ENCODE data around the gene GALNT10.

GRCh38 chr5:154278186-154278585 lies 87.7 kb downstream of the GALNT10 start:
- TF ChIP-seq ZNF780A (CRISPR knock-in tag; IDR thresholded peaks at IDR 0.05) (no peak), SREBF1 (IDR thresholded peaks at IDR 0.05; ENCODE audit: borderline replicate concordance, low read depth, low read length) (no peak), ZNF561 (CRISPR knock-in tag; conservative IDR thresholded peaks at IDR 0.05) (no peak), NFYB (IDR thresholded peaks at IDR 0.05; ENCODE audit: extremely low read depth, insufficient read length) (no peak)
- TF ChIP-seq, protein P1, sequence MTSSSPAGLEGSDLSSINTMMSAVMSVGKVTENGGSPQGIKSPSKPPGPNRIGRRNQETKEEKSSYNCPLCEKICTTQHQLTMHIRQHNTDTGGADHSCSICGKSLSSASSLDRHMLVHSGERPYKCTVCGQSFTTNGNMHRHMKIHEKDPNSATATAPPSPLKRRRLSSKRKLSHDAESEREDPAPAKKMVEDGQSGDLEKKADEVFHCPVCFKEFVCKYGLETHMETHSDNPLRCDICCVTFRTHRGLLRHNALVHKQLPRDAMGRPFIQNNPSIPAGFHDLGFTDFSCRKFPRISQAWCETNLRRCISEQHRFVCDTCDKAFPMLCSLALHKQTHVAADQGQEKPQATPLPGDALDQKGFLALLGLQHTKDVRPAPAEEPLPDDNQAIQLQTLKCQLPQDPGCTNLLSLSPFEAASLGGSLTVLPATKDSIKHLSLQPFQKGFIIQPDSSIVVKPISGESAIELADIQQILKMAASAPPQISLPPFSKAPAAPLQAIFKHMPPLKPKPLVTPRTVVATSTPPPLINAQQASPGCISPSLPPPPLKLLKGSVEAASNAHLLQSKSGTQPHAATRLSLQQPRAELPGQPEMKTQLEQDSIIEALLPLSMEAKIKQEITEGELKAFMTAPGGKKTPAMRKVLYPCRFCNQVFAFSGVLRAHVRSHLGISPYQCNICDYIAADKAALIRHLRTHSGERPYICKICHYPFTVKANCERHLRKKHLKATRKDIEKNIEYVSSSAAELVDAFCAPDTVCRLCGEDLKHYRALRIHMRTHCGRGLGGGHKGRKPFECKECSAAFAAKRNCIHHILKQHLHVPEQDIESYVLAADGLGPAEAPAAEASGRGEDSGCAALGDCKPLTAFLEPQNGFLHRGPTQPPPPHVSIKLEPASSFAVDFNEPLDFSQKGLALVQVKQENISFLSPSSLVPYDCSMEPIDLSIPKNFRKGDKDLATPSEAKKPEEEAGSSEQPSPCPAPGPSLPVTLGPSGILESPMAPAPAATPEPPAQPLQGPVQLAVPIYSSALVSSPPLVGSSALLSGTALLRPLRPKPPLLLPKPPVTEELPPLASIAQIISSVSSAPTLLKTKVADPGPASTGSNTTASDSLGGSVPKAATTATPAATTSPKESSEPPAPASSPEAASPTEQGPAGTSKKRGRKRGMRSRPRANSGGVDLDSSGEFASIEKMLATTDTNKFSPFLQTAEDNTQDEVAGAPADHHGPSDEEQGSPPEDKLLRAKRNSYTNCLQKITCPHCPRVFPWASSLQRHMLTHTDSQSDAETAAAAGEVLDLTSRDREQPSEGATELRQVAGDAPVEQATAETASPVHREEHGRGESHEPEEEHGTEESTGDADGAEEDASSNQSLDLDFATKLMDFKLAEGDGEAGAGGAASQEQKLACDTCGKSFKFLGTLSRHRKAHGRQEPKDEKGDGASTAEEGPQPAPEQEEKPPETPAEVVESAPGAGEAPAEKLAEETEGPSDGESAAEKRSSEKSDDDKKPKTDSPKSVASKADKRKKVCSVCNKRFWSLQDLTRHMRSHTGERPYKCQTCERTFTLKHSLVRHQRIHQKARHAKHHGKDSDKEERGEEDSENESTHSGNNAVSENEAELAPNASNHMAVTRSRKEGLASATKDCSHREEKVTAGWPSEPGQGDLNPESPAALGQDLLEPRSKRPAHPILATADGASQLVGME (CRISPR knock-in tag; IDR thresholded peaks at IDR 0.05) = no peak

All from K562 (cell line).